ENCODE measurements around the gene FSTL3. TPM values are rescaled to one million over a fixed set of nuclear protein-coding genes. Genes with fewer than 3 reads are reported as not detected.

The FSTL3 gene
- polyA plus RNA-seq, 1 of the 3 experiments (the other 2 are of a cell fraction), result 64.4 TPM

DNA sequence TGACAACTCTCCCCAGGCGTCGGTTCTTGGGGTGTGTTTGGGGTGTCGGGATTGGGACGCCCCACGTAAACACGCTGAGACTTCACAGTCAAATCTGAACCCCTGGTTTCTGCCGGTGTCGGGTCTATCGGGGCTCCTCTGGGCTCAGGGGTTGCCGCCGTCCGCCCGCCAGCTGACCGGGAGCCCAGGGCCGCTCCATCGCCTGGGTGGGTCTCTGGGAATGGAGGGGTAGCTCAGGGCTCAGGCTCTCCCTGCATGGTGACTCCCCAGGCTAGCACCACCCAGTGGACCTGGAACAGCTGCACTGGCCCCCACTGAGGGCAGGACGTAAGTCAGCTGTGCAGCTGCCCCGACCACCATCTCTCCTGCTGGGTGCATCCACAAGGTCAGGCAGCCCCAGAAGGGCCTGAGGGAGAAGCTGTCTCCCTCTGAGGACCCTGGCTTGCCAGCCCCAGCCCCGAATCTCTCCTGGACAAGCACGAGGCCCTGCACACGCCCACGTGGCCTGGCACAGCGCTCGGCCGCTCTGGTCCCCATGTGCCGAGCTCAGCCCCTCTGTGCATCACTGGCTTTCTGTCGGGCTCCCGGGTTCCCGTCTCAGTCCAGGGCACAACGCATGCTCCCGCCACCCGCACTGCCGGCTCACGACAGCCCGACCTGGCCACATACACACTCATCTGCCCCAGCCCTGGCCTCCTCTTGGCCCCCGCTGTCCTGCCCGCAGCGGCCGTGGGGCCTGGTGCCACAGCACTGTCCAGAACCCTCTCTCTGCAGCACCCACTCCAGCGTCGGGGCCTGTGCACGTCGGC, 19.2 kb upstream of the FSTL3 start:
- H3K9ac ChIP-seq, result no peak overlapping the region
- no peaks in the 10 kb centered on the region for H3F3A ChIP-seq (replicated peaks; ENCODE audit: insufficient read depth)
- WGBS (ENCODE audit: low lambda C conversion rate), result 96% methylated on average over 15 of the region's 43 CpGs
- ChIA-PET CTCF (interaction anchor here (0.6 to 2.4 kb wide), 4 partner anchors 19 to 77 kb away, joined by 3 to 6 read pairs (median 4); no protein-coding TSS in a partner anchor), POLR2A (no interaction called here)
- H2AFZ ChIP-seq (ENCODE audit: low read depth), result no peak overlapping the region
- H3K4me2 ChIP-seq, result no peak overlapping the region
- peaks cover 100% of the 10 kb centered on the region for H3K79me2 ChIP-seq (ENCODE audit: insufficient read depth)
- TF ChIP-seq, protein P1, sequence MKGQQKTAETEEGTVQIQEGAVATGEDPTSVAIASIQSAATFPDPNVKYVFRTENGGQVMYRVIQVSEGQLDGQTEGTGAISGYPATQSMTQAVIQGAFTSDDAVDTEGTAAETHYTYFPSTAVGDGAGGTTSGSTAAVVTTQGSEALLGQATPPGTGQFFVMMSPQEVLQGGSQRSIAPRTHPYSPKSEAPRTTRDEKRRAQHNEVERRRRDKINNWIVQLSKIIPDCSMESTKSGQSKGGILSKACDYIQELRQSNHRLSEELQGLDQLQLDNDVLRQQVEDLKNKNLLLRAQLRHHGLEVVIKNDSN (IDR thresholded peaks at IDR 0.05; ENCODE audit: borderline replicate concordance, low read depth), result no peak
- TF ChIP-seq, protein P2, sequence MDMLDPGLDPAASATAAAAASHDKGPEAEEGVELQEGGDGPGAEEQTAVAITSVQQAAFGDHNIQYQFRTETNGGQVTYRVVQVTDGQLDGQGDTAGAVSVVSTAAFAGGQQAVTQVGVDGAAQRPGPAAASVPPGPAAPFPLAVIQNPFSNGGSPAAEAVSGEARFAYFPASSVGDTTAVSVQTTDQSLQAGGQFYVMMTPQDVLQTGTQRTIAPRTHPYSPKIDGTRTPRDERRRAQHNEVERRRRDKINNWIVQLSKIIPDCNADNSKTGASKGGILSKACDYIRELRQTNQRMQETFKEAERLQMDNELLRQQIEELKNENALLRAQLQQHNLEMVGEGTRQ (IDR thresholded peaks at IDR 0.05; ENCODE audit: borderline replicate concordance, low read depth, low read length), result no peak
- TF ChIP-seq RFX5 (IDR thresholded peaks at IDR 0.05; ENCODE audit: low read length) (no peak), YY1 (IDR thresholded peaks at IDR 0.05; ENCODE audit: low read depth) (no peak), MXI1 (IDR thresholded peaks at IDR 0.05; ENCODE audit: low read depth, low read length) (no peak), JUND (IDR thresholded peaks at IDR 0.05) (no peak), NFIC (IDR thresholded peaks at IDR 0.05; ENCODE audit: borderline replicate concordance) (no peak), FOXM1 (IDR thresholded peaks at IDR 0.05; ENCODE audit: low read depth) (no peak), EZH2phosphoT487 (IDR thresholded peaks at IDR 0.05; ENCODE audit: borderline replicate concordance, low read depth) (no peak), CHD2 (IDR thresholded peaks at IDR 0.05; ENCODE audit: low read length, partially characterized antibody) (no peak)
- H3K9me2 ChIP-seq, result no peaks in the 10 kb centered on the region
- DNase-seq, result no peak
- peaks cover 0 to 21% of the 10 kb centered on the region in 2 experiments for H3K36me3 ChIP-seq (replicated peaks in 1 of 2; ENCODE audit: control insufficient read depth in 1 of 2, insufficient read depth in 2 of 2, low read length in 1 of 2)
- no peaks in the 10 kb centered on the region for H3K9me3 ChIP-seq
- no peaks in the 10 kb centered on the region for H3K27me3 ChIP-seq (ENCODE audit: insufficient read depth)
- H3K4me3 ChIP-seq (ENCODE audit: low read depth in 2 of 2, low read length in 1 of 2), result no peak overlapping the region
- peaks cover 7 to 22% of the 10 kb centered on the region in 2 experiments; a peak in 2 of 4 replicates for H3K4me1 ChIP-seq (ENCODE audit: control insufficient read depth in 1 of 2, insufficient read depth in 2 of 2, low read depth in 1 of 2, low read length in 1 of 2)
- peaks cover 99% of the 10 kb centered on the region for H4K20me1 ChIP-seq (ENCODE audit: insufficient read depth)
- H3K27ac ChIP-seq (ENCODE audit: low read depth in 2 of 2, low read length in 1 of 2), result no peak overlapping the region

DNA sequence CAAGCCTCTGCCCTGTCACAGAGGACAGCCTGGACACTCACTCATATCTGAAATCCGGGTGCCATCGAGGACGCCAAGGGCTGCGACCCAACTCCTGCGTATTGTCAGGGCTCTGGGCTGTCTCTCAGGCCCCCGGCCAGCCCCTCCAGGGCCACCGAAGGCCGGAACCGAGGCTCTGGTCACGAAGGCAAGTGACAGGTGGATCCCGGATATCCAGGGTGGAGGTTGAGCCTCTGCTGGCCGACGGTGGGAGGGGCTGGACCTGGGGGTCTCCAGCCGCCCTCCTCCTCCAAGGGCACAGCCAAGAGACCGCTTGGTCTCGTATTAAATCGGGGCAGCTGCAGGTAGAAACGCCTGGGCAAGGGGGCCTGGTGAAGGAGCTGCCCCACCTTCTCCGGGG, 18.6 kb upstream of the FSTL3 start:
- no peak overlapping the region for H3K4me3 ChIP-seq (ENCODE audit: low read depth in 2 of 2, low read length in 1 of 2)
- TF ChIP-seq, protein P3, sequence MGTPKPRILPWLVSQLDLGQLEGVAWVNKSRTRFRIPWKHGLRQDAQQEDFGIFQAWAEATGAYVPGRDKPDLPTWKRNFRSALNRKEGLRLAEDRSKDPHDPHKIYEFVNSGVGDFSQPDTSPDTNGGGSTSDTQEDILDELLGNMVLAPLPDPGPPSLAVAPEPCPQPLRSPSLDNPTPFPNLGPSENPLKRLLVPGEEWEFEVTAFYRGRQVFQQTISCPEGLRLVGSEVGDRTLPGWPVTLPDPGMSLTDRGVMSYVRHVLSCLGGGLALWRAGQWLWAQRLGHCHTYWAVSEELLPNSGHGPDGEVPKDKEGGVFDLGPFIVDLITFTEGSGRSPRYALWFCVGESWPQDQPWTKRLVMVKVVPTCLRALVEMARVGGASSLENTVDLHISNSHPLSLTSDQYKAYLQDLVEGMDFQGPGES (IDR thresholded peaks at IDR 0.05; ENCODE audit: low read depth, low read length), result no peak
- TF ChIP-seq CHD2 (IDR thresholded peaks at IDR 0.05; ENCODE audit: low read length, partially characterized antibody) (no peak), RCOR1 (IDR thresholded peaks at IDR 0.05; ENCODE audit: low read length) (no peak)
- TF ChIP-seq, protein P1 (IDR thresholded peaks at IDR 0.05; ENCODE audit: borderline replicate concordance, low read depth), result no peak
- ChIA-PET CTCF (interaction anchor here (2.4 kb wide), 1 partner anchor 73 kb away, joined by 6 read pairs; no protein-coding TSS in a partner anchor), POLR2A (no interaction called here)
- H3K27me3 ChIP-seq (ENCODE audit: insufficient read depth), result no peaks in the 10 kb centered on the region
- H3K4me1 ChIP-seq (ENCODE audit: control insufficient read depth in 1 of 2, insufficient read depth in 2 of 2, low read depth in 1 of 2, low read length in 1 of 2), result peaks cover 7 to 22% of the 10 kb centered on the region in 2 experiments; a peak in 2 of 4 replicates
- H3K4me2 ChIP-seq, result no peak overlapping the region
- no peak overlapping the region for H3K9ac ChIP-seq
- H3K9me3 ChIP-seq, result no peaks in the 10 kb centered on the region
- peaks cover 100% of the 10 kb centered on the region for H3K79me2 ChIP-seq (ENCODE audit: insufficient read depth)
- 96% methylated on average over 11 of the region's 19 CpGs for WGBS (ENCODE audit: low lambda C conversion rate)
- peaks cover 0 to 16% of the 10 kb centered on the region in 2 experiments for H3K36me3 ChIP-seq (replicated peaks in 1 of 2; ENCODE audit: control insufficient read depth in 1 of 2, insufficient read depth in 2 of 2, low read length in 1 of 2)
- no peak overlapping the region for H2AFZ ChIP-seq (ENCODE audit: low read depth)
- no peak for DNase-seq
- no peaks in the 10 kb centered on the region for H3F3A ChIP-seq (replicated peaks; ENCODE audit: insufficient read depth)
- no peak overlapping the region for H3K27ac ChIP-seq (ENCODE audit: low read depth in 2 of 2, low read length in 1 of 2)
- peaks cover 98% of the 10 kb centered on the region for H4K20me1 ChIP-seq (ENCODE audit: insufficient read depth)
- H3K9me2 ChIP-seq, result no peaks in the 10 kb centered on the region
